ENCODE data around the gene CEL.
"Not testable (repeated sequence)": the region's sequence is repeated elsewhere in the genome, so short reads cannot be mapped to it uniquely, and the experiment has no call there.

CEL gene

GRCh38 chr9:133065070-133065388, 3.2 kb downstream of the CEL start:
- no peak for DNase-seq (ENCODE audit: low spot score)
- ChIA-PET CTCF (no interaction called here), POLR2A (ENCODE audit: low non-redundant PET) (no interaction called here)
- no peak for TF ChIP-seq CTCF (conservative IDR thresholded peaks at IDR 0.05; ENCODE audit: low read depth)
- H3K27ac ChIP-seq: peak overlapping the region; percentile 83

GRCh38 chr9:133066181-133066983, 4.6 kb downstream of the CEL start:
- peak overlapping the region; percentile 83 for H3K27ac ChIP-seq
- CTCF ChIA-PET: interaction anchor here (0.6 to 1.9 kb wide), 5 partner anchors 9 to 173 kb away, joined by 3 to 6 read pairs (median 4); no protein-coding TSS in a partner anchor
- DNase-seq (ENCODE audit: low spot score): no peak
- POLR2A ChIA-PET (ENCODE audit: low non-redundant PET): interaction anchor here (0.6 kb wide), 1 partner anchor 88 kb away, joined by 3 read pairs; no protein-coding TSS in a partner anchor
- no peak for TF ChIP-seq CTCF (conservative IDR thresholded peaks at IDR 0.05; ENCODE audit: low read depth)

- H3K27ac ChIP-seq: peak overlapping the region; percentile 83
- no peak for TF ChIP-seq CTCF (conservative IDR thresholded peaks at IDR 0.05; ENCODE audit: low read depth)
- DNase-seq (ENCODE audit: low spot score): no peak
- CTCF ChIA-PET: interaction anchor here (1.5 to 1.9 kb wide), 4 partner anchors 8 to 77 kb away, joined by 4 to 8 read pairs (median 6); no protein-coding TSS in a partner anchor
- POLR2A ChIA-PET (ENCODE audit: low non-redundant PET): no interaction called here
Observed at GRCh38 chr9:133067006-133067405, 5.2 kb downstream of the CEL start.

- peak; percentile 84 for DNase-seq (ENCODE audit: low spot score)
- POLR2A ChIA-PET (ENCODE audit: low non-redundant PET): no interaction called here
- TF ChIP-seq CTCF (conservative IDR thresholded peaks at IDR 0.05; ENCODE audit: low read depth): no peak
- peak overlapping the region; percentile 83 for H3K27ac ChIP-seq
- CTCF ChIA-PET: interaction anchor here (0.6 to 1.9 kb wide), 5 partner anchors 8 to 134 kb away, joined by 3 to 8 read pairs (median 6); no protein-coding TSS in a partner anchor
Observed at GRCh38 chr9:133067813-133068212, 6.0 kb downstream of the CEL start.

GRCh38 chr9:133068431-133068830, 6.7 kb downstream of the CEL start:
- DNase-seq (ENCODE audit: low spot score); POLR2A ChIA-PET (ENCODE audit: low non-redundant PET): not testable (repeated sequence)
- CTCF ChIA-PET: interaction anchor here (0.6 to 1.9 kb wide), 5 partner anchors 7 to 133 kb away, joined by 3 to 8 read pairs (median 6); no protein-coding TSS in a partner anchor
- H3K27ac ChIP-seq: peak overlapping the region; percentile 83

- DNase-seq (ENCODE audit: low spot score); CTCF ChIA-PET; POLR2A ChIA-PET (ENCODE audit: low non-redundant PET): not testable (repeated sequence)
- H3K27ac ChIP-seq: peak overlapping the region; percentile 12; the same call in 1 of the 2 replicates
Observed at GRCh38 chr9:133070500-133070961, 8.8 kb downstream of the CEL start.

GRCh38 chr9:133070985-133071384, 9.2 kb downstream of the CEL start:
- CTCF ChIA-PET; DNase-seq (ENCODE audit: low spot score); POLR2A ChIA-PET (ENCODE audit: low non-redundant PET): not testable (repeated sequence)
- peak overlapping the region; percentile 12; the same call in 1 of the 2 replicates for H3K27ac ChIP-seq

- ChIA-PET CTCF (interaction anchor here (0.8 kb wide), 1 partner anchor 32 kb away, joined by 4 read pairs; no protein-coding TSS in a partner anchor), POLR2A (ENCODE audit: low non-redundant PET) (no interaction called here)
- peak overlapping the region; percentile 4; the same call in 1 of the 2 replicates for H3K27ac ChIP-seq
- no peak for DNase-seq (ENCODE audit: low spot score)
- TF ChIP-seq CTCF (conservative IDR thresholded peaks at IDR 0.05; ENCODE audit: low read depth): no peak
Observed at GRCh38 chr9:133071484-133072150, 9.8 kb downstream of the CEL start.

- DNase-seq (ENCODE audit: low spot score); POLR2A ChIA-PET (ENCODE audit: low non-redundant PET): not testable (repeated sequence)
- H3K27ac ChIP-seq: peak overlapping the region; percentile 4
- CTCF ChIA-PET: interaction anchor here (0.8 kb wide), 1 partner anchor 31 kb away, joined by 4 read pairs; no protein-coding TSS in a partner anchor
Observed at GRCh38 chr9:133072210-133072609, 10.4 kb downstream of the CEL start.
